Fibroblast of skin of right quadriceps (primary cell): ENCODE results near the gene ZNF100.
"Not testable (repeated sequence)": the region's sequence is repeated elsewhere in the genome, so short reads cannot be mapped to it uniquely, and the experiment has no call there.

Source experiments
- DNase-seq: peaks from one replicate; pipeline ENCODE4 v3.0.0-alpha.2; 2013

ZNF100 gene

GRCh38 chr19:21767065-21767800 is at the start of gene ZNF100:
TSS of gene ZNF100 (minus strand) at chr19:21767579. CDS start at chr19:21767429, 150 bp downstream.
- DNase-seq: peak; percentile 92

DNA sequence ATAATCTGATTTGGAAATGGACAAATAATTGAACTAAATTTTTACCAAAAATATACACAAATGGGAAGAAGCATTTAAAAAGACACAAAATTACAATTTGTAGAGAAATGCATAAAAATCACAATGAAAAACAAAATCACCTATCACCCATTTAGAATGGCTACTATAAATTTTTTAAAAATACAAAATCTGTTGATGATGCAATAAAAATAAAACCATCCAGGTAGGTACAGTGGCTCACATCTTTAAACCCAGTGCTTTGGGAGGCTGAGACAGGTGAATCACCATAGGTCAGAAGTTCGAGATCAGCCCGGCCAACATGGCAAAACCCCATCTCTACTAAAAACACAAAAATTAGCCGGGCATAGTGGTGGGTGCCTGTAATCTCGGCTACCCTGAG is 45.1 kb upstream of the ZNF100 start:
- no peak for DNase-seq

DNA sequence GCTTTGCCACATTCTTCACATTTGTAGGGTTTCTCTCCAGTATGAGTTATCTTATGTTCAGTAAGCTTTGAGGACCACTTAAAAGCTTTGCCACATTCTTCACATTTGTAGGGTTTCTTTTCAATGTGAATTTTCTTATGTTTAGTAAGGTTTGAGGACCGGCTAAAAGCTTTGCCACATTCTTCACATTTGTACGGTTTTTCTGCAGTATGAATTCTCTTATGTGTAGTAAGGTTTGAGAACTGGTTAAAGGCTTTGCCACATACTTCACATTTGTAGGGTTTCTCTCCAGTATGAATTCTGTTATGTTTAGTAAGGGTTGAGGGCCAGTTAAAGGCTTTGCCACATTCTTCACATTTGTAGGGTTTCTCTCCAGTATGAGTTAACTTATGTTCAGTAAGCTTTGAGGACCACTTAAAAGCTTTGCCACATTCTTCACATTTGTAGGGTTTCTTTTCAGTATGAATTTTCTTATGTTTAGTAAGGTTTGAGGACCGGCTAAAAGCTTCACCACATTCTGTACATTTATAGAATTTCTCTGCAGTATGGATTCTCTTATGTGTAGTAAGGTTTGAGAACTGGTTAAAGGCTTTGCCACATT is 41.1 kb upstream of the ZNF100 start:
- DNase-seq: not testable (repeated sequence)

DNA sequence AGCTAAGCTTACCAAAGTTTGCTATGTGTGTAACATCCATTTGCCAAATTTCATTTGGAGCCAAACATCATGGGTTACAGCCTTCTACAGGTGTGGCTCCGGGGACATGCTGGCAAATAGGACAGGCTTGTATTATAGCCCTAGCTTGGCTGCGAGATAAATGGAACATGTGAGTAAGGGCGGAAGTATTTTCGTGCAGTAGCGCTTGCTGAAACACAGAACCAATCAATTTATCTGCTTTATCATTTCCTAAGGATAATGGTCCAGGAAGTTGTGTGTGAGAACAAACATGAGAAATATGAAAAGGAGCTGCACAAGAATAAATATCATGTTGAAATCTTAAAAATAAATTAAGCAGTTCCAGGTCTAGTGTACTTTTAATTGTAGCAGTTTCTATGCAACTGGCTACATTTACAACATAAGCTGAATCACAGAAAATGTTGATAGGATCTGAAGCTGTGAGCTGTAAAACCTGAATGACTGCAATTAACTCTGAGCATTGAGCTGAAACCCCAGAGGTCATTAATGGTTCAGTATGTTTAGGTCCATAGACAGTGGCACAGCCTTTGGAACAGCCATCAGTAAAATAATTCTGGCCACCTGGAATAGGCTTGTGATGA is 22.2 kb upstream of the ZNF100 start:
- no peak for DNase-seq

- DNase-seq: no peak
Measured at GRCh38 chr19:21786936-21787335, 19.6 kb upstream of the ZNF100 start.

GRCh38 chr19:21775792-21776191 is 8.4 kb upstream of the ZNF100 start:
- DNase-seq: not testable (repeated sequence)

DNA sequence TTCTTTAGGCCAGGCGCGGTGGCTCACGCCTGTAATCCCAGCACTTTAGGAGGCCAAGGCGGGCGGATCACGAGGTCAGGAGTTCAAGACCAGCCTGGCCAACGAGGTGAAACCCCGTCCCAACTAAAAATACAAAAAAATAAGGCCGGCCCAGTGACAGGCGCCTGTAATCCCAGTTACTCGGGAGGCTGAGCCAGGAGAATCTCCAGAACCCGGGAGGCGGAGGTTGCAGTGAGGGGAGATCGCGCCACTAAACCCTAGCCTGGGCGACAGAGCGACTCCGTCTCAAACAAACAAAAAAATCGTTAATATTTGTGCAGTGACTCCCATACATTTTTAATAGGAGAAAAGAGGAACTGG is 694 bp downstream of the ZNF100 start:
- DNase-seq: peak; percentile 1

DNA sequence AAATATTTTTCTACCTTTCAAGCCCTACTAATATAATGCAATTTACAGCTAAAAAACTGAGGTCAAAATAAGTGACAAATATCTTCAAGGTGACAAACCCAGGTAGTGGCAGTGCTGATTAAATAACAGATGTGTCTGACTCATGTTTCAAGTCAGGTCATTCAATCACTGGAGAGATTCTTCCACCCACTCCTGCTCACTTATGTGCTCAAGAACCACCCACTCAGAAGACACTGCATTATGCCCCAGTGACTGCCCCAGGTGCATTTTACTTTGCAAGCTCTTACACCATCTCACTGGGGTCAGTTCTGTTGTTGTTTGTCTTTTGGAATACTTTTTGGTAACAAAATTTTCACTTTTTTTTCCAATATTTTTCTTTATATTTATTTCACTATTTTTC is 2.2 kb downstream of the ZNF100 start:
- DNase-seq: no peak

DNA sequence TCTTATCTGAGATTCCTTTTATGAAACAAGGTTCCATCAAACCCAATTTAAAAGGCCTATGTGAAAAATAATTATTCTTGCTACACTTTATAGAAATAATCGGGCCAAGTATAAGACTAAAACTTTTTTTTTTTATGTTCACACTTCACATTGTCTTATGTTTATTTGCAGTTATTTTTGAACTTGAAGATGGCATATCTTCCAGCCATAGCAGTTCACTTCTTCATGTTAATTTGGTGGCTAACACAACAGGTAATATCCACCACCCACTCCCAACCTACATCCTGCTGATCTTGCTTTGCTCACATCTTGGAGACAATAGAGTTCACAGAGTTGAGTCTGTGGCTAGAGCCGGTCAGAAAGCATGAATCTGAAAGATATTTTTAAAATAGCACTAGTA is 5.8 kb downstream of the ZNF100 start:
- not testable (repeated sequence) for DNase-seq

GRCh38 chr19:21758296-21758695 is 9.1 kb downstream of the ZNF100 start:
- DNase-seq: no peak

DNA sequence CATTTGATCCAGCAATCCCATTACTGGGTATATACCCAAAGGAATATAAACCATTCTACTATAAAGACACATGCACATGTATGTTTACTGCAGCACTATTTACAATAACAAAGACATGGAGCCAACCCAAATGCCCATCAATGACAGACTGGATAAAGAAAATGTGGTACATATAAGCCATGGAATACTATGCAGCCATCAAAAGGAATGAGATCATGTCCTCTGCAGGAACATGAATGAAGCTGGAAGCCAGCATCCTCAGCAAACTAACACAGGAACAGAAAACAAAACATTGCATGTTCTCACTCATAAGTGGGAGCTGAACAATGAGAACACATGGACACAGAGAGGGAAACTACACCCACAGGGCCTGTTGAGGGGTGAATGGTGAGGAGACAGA is 11.8 kb downstream of the ZNF100 start:
- not testable (repeated sequence) for DNase-seq

- peak; percentile 13 for DNase-seq
Measured at GRCh38 chr19:21751384-21751783, 16.0 kb downstream of the ZNF100 start.

GRCh38 chr19:21750586-21751128 is 16.7 kb downstream of the ZNF100 start:
- DNase-seq: no peak

- DNase-seq: no peak
Measured at GRCh38 chr19:21749090-21749489, 18.3 kb downstream of the ZNF100 start.

DNA sequence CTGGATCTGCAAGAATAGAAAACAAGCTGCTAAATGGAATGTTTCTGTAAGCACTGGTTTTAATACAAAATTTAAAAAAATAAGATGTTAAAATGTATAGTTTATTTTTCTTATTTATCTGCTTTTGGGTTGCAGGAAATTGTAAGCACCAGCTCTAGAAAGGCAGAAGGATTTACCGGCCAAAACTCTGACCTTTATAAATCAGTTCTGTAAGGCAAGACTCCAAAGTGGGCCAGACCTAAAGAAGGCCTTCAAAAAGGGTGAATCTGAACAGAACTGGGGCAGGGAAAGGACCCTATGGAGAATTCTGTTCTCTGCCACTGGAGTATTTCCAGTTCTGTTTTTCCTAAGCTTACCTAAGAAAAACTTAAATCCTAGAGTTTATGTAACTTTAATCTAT is 19.3 kb downstream of the ZNF100 start:
- no peak for DNase-seq

DNA sequence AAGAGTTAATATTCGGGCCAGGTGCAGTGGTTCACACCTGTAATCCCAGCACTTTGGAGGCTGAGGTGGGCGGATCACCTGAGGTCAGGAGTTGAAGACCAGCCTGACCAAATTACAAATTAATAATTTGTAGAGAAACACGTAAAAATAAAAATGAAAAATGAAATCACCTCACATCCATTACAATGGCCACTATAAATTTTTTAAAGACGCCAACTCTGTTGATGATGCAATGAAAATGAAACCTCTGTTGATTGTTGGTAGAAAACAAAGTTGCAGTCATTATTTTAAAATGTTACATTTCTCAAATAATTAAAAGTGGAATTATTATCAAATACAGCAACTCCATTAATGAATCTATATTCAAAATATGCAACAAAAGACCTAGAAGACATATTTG is 26.8 kb downstream of the ZNF100 start:
- no peak for DNase-seq

- DNase-seq: not testable (repeated sequence)
Measured at GRCh38 chr19:21726942-21727747, 40.2 kb downstream of the ZNF100 start.

GRCh38 chr19:21713761-21714160 is 53.6 kb downstream of the ZNF100 start:
- no peak for DNase-seq

GRCh38 chr19:21709464-21709863 is 57.9 kb downstream of the ZNF100 start:
- DNase-seq: no peak

- not testable (repeated sequence) for DNase-seq
Measured at GRCh38 chr19:21707878-21708277, 59.5 kb downstream of the ZNF100 start.

- no peak for DNase-seq
Measured at GRCh38 chr19:21707065-21707464, 60.3 kb downstream of the ZNF100 start.

DNA sequence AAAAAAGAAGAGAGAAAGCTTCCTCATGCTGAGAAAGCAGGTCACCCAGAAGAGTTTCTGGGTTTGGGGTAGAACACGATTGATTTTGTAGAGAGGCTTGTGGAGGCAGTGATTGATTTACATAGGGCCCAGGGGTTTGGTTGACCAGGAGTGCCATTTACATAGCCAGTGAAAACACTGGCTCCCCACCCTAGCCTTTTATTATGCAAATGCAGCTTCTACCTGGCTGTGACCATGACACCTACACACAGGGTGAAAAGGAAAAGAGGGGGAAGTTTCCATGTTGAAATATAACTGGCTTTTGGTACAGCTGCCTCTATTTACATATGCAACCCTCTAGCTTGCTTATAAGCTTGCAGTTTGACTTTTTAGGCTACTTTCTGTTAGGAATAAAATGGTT is 62.0 kb downstream of the ZNF100 start:
- no peak for DNase-seq

DNA sequence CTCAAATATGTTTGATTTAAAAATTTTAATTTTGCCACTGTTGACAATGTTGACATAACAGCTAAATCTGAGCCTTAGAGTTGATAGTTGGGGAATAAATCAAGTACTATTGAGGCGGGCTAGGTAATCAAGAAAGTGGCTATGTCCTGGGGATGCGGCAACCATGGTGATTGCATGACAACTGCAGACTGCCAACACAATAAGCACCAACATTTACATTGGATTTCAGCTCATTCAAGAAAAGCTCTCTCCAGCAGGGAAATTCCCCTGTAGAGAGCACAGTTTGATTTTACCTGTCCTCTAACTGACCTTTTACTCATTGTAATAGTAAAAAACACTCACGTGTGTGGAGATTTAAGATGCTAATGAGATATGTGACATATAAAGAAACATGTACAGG is 63.1 kb downstream of the ZNF100 start:
- DNase-seq: no peak
